ENCODE results near the gene MGRN1. TPM values are rescaled to one million over a fixed set of nuclear protein-coding genes. Genes with fewer than 3 reads are reported as not detected.

MGRN1 gene
- total and polyA plus RNA-seq, 2 donors (not counting 3 experiments of a cell fraction or from before 2014, with no cell fraction given), result 15.6 to 73.0 TPM

GRCh38 chr16:4724661-4725270 lies 100.1 kb downstream of the MGRN1 start:
- Histone ChIP-seq H4K20me1 (replicated peaks; ENCODE audit: control insufficient read depth, extremely low read depth, insufficient read depth, low read length) (no peaks in the 10 kb centered on the region), H3K4me3 (replicated peaks in 1 of 3; ENCODE audit: insufficient read depth in 1 of 3, low read depth in 1 of 3, low read length in 3 of 3) (no peak overlapping the region), H3K4me2 (ENCODE audit: insufficient read depth, low read length) (no peak overlapping the region), H3K4me1 (ENCODE audit: control insufficient read depth, extremely low read depth, insufficient read depth, low read length) (no peaks in the 10 kb centered on the region), H3K79me2 (ENCODE audit: control insufficient read depth, insufficient read depth, low read length) (no peaks in the 10 kb centered on the region), H2AFZ (ENCODE audit: low read depth, low read length) (no peak overlapping the region), H3K36me3 (ENCODE audit: control insufficient read depth in 2 of 2, extremely low read depth in 1 of 2, insufficient read depth in 2 of 2, low read length in 2 of 2) (peaks cover 6 to 25% of the 10 kb centered on the region in 2 experiments), H3K27ac (ENCODE audit: insufficient read depth, low read depth, low read length) (no peak overlapping the region), H3K9me3 (replicated peaks; ENCODE audit: control insufficient read depth, insufficient read depth, low read length) (no peaks in the 10 kb centered on the region), H3K27me3 (ENCODE audit: control insufficient read depth in 2 of 2, insufficient read depth in 2 of 2, low read length in 2 of 2) (no peaks in the 10 kb centered on the region), H3K9me1 (replicated peaks; ENCODE audit: control insufficient read depth, extremely low read depth, insufficient read depth, low read length) (no peaks in the 10 kb centered on the region), H3K9ac (replicated peaks; ENCODE audit: extremely low read depth, insufficient read depth, low read length) (no peak overlapping the region)
- BruUV-seq (replicated peaks), result no TSS peak
- CTCF ChIA-PET, result interaction anchor here (1.2 kb wide), 1 partner anchor 10 kb away, joined by 5 read pairs; the partner anchor contains the start of genes ANKS3 and DNAAF8
- dilution Hi-C loops (cut with MboI; ENCODE audit: extremely low pct_ligation_motif_present, low sequenced_read_pairs), result no loop called here
- FAIRE-seq (no peak), DNase-seq (ENCODE audit: low read depth, low spot score) (no peak)
- POLR2A ChIA-PET, result no interaction called here
- intact Hi-C loops (cut with micrococcal nuclease), result no loop called here
- TF ChIP-seq MAX (IDR thresholded peaks at IDR 0.05; ENCODE audit: insufficient read depth, insufficient read length), result no peak
- TF ChIP-seq JUN (IDR thresholded peaks at IDR 0.05; ENCODE audit: borderline replicate concordance, insufficient read depth, insufficient read length, low read depth), result no peak
- no peak for TF ChIP-seq GATA2 (IDR thresholded peaks at IDR 0.05; ENCODE audit: insufficient read depth, insufficient read length, low read depth, low read length)
- TF ChIP-seq MYC (IDR thresholded peaks at IDR 0.05; ENCODE audit: low read depth, low read length), result no peak
- TF ChIP-seq FOS (IDR thresholded peaks at IDR 0.05; ENCODE audit: borderline replicate concordance, insufficient read depth, low read length), result no peak
- TF ChIP-seq CTCF (IDR thresholded peaks at IDR 0.05; ENCODE audit: extremely low read depth in 1 of 2, insufficient read depth in 1 of 2, low read depth in 1 of 2, low read length in 2 of 2), result no peak
- no peak for TF ChIP-seq POLR2A (IDR thresholded peaks at IDR 0.05; ENCODE audit: low read depth, low read length)

All from endothelial cell of umbilical vein (primary cell).